Activated T-helper 9 cell treated with anti-CD3 and anti-CD28 coated beads, Interleukin-2, amount 50 U/mL, for 16 hours (primary cell): ENCODE measurements around the gene CUL4A.

Experiments used
- DNase-seq: peaks from one replicate; pipeline ENCODE4 v3.0.0-alpha.2; 2020; ENCODE audit warnings: low read depth

Gene CUL4A

DNA sequence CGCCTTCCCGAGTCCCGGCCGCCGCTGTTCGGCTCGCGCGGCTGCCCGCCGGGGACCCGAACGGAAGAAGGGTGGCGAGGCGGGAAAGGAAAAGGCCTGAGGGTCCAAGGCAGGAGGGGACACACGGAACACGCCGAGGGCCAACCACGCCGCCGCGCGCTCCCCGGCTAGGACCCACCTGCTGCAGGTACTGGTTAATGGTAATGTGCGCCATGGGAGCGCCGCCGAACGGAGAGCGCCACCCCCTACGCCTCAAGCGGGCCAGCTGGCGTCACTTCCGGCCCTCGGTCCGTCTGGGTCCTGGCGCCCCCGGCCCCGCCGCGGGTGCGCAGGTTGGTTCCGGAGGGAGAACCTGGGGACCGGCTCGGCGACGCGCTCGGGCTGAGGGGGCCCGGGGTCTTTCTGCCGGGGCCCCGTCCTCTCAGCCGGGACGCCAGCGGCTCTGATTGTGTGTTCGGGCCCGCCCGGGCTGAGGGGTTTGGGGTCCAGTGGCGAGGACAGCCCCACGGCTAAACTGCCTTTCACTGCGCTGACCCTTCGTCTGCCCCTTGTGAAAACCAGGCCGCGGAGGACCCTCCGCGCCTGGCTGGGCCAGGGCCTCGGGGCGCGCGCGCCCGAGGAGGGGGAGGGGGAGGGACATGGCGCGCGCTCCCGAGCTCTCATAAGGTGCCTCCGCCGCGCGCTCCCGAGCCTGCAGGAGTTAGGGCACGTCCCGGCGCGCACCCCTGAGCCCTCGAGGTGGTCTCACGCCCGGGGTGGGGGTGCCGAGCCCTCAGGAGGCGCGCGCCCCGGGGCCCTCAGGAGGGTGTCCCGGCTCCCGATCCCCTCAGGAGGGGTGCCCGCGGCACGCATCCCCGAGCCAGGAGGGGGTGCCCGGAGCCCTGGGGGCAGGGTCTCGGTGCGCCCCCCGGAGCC lies 735 bp upstream of the CUL4A start, which contains the start of gene PCID2:
Gene PCID2, minus strand, starts transcription at position 249 of the 915 bp plus-strand sequence. Its CDS starts 35 bp downstream, at position 214.
- DNase-seq: peak; percentile 87

DNA sequence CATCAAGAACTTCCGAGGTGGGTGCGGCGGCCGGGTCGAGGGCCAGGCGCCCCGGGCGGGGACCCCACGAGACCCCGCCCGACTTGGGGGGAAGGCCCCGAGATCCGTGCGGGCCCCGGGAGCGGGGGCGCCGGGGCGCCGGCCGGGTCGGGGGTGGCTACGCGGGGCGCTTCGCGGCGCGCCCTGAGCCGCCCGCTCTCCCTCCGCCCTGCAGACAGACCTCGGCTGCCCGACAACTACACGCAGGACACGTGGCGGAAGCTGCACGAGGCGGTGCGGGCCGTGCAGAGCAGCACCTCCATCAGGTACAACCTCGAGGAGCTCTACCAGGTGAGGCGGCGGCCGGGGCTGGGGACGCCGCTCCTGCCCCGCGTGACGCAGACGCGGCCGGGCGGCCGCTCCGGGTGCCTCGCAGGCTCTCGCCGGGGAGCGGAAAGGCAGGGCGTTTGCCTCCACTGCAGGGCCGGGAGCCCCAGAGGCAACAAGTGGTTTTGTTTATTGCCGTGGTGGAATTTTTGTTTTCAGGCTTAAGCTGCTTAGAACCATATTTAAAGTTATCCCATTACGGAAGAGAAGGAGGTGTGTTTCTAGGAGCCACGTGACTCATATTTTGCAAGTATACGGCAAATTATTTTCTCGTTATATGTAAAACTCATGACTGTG lies 477 bp downstream of the CUL4A start:
- DNase-seq: peak; percentile 62

DNA sequence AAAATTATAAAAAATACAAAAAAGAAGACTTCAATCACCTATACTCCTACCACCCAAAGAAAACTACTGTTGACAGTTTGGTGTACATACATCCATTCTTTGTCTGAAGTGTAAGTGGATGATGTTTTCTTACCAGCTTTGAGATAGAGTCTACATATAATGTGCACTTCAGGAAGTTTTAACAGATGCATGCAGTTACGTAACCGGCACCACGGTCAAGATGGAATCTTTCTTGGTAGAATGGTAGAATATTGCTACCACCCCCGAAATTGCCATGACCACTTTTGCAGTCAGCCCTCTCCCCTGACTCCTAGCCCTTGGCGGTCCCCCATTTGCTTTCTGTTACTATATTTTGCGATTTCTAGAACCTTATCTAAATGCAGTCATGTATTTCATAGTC lies 1.4 kb downstream of the CUL4A start:
- no peak for DNase-seq

DNA sequence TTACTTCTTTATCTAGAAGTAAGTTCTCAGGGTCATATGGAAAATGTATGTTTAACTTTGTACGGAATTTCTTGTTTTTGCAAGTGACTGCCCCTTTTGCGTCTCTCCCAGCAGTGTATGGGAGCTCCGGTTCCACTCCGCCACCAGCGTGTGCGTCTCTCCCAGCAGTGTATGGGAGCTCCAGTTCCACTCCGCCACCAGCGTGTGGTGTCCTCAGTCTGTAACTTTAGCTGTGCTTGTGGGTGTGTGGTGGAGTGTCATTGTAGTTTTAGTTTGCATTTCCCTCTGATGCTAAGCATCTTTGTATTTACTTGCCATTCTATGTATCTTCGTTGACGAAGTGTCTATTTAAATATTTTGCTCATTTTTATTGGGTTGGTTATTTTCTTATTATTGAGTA lies 2.4 kb downstream of the CUL4A start:
- DNase-seq: no peak

DNA sequence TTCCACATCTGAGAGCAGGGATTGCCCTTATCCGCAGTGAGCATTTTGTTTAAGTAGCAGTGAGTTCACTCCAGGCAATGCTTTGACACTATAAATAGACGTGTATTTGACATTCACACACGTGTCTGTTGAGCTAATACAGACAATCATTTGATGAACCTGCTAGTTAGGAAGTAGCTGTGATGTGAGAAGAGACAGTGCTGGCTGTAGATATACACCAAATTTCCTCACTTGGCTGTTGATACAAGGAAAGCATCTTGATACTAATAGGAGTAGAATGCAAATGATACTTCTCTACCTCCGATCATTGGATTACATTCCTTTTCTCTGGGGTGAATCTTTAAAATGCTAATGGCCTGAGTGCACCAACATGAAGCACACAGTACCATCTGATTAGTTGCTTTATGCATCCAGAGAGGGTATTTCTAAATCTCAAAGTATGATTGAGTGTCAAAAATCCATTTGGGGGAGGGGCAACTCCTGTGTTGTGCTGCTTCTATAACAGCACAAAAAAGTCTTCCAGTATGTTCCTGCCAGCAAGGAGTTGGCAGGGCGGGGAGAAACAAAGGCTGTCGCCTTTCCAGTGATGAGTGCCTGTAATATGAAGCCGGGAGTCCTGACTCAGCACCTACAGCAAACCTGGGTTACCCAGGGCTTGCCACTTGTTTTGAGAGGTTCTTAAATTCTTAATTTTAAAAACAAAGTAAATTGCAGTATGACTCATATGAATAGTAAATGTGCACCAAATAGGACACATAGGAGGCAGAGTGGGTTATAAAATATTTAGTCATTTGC lies 7.0 kb downstream of the CUL4A start:
- DNase-seq: no peak

DNA sequence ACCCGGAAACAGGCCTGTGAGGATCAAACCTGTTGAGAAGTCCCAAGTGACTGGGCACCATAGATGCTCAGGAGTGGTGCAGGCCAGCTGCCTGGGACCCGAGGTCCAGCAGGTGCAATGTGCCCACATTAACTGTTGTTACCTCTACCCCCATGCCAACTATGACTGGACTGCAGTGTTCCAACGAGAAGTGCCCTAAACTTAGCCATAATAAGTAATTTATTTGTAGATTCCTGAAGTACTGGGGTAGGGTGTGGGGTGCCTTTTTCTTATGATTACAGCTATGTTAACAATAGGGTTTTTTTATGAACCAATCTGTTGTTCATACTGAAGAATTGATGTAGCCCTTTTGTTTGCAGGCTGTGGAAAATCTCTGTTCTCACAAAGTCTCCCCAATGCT lies 9.2 kb downstream of the CUL4A start:
- DNase-seq: no peak

DNA sequence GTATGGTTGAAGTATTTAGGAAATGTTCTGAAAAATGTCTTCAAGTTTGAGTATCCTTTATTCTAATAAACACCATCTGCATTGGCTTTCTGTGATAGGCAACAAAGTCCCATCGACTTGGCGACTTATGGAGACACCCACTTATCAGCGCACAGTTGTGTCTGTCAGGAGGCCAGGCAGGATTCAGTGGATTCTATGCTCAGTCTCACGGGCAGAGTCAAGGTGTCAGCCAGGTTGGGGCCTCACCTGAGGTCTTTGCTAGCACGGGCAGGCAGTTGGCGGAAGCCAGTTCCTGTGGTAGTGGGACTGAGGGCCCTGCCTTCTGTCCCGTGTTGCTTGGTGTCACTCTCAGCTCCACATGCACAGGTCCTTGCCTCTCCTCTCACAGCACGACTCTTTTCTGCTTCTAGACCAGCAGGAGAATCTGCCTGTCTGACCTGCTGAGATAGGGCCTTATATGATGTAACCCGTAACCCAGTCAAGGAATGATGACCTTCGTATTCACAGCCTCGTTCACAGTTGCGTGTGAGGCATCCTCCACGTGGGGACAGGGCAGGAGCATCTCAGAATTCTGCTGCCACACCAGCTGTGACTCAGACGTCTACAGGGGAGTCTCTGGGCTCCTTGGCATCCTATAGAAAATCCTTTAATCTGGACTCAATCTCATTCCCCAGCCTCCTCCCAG lies 10.0 kb downstream of the CUL4A start:
- no peak for DNase-seq

DNA sequence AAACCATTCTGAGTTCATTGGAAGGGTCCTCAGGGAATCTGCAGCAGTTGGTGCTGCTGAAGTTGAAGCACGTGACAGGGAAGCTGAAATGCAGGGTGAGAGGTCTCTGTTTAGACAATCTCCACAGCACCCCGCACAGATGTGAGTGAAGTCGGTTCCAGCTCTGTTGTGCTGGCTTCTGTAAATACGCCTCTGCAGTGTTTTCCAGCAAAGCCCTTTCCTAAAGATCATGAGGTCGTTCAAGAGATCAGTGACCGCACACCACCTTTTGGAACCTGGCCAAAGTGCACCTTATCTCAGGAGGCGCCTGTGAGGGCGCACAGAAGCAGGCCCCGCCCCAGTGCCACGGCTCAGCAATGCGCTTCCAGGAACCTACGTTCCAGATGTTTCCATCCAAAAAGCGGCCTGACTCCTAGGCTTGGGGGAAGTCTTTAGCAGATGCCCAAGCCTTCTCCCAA lies 10.8 kb downstream of the CUL4A start:
- DNase-seq: no peak

DNA sequence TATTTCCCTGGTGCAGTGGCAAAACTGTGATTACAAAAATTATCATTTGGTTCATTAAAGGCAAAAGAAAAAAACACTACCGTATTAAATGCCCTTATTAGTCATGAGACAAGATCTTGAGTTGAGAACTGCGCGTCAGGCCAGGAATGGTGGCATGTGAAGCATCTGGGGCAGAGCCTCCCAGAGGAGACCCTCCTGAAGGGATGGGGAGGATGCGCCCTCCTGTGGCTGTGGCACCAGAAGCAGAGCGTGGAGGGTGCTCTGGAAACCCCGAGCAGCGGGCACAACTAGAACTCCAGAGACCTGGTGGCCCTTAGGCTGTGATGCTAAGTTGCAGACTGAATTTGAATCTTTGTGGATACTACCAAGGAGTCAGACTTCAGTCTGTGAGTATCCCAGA lies 11.5 kb downstream of the CUL4A start:
- DNase-seq: no peak

DNA sequence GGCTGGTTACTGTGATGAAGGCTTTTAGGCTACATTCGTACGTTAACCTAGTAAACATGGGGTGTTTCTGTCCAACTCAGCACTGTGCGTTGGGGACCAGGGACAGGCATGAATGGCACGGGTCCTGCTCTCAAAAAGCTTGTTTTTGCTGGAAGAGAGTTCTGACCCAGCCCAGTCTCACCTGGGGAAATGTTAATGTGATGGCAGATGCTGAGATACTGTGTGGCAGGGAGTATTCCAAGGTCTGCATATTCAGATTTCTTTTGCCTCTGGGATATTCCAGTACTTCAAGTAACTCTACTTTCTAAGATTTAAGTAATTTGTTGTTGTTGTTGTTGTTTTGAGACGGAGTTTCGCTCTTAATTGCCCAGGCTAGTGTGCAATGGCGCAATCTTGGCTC lies 13.7 kb downstream of the CUL4A start:
- DNase-seq: no peak

DNA sequence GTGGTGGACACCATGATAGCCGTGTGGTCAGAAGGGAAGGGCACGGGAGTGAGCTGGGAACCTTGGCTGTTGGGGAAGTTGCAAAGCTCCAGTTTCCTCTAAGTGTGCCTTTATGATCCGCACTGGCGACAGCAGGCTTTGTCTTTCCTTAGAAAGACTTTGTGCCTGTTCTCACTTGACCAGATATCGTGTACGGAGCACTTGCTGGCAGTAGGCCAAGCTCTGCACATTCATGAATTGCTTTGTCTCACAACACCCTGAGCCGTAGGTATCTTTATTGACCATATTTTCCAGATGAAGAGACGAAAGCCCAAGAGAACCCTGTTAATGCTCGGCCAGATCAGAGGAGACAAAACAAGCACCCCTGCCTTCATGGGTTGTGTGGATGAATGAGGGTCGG lies 15.1 kb downstream of the CUL4A start:
- no peak for DNase-seq

DNA sequence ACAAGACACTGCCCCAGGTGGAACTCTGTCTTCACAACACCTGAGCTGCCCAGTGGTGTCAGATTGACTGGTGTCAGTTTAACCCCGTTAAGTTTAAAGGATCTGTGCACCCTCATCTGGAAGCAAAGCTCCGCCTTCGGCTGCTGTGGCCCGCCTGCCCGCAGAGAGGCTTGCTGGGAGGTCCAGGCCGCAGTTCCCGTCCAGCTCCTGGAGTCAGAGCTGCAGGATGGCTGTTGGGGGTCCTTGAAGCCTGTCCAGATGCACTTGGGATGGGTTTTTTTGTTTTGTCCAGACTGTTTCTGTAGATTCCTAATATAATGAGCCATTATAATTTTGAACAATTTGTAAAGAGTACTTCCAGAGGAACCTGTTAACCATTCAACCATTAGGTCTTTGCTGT lies 16.1 kb downstream of the CUL4A start:
- no peak for DNase-seq

DNA sequence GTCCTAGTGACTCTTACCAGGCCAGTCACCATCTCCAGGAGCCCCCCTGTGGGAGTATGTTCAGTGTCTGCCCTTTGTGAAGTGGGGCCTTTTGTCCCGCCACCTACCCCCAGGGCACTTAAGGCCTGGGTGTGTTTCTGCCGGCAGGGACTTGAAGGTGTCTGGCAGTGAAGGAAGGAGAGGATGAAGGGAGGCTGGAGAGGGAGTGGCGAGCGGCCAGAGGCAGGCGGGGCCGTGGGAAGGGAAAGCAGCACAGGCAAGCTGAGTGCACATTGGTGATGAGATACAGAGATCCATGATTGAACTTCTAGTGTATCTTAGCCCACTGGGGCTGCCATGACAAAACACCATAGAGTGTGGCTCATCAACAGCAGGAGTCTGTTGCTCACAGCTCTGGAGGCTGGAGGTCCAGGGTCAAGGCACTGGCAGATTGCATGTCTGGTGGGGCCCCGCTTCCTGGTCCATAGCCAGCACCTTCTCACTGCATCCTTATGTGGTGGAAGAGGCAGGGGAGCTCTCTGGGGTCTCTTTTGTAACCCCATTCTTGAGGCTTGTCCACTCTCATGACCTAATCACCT lies 17.5 kb downstream of the CUL4A start:
- no peak for DNase-seq

DNA sequence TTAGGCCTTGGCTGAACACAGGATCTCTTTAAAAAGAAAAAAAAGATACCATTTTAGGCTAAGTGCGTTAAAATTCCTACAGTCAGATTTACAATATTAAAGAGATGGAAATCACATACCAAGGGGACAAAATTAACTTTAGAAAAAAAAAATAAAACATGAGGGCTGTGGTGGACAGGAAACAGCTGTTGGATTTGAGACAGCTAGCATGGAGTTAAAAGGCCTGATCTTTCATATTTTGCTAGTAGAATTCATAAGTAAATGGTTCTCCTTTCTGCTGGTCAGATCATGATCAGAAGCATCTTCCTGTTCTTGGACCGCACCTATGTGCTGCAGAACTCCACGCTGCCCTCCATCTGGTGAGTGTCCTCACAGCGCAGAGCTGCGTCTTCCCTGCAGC lies 19.7 kb downstream of the CUL4A start:
- DNase-seq: no peak

DNA sequence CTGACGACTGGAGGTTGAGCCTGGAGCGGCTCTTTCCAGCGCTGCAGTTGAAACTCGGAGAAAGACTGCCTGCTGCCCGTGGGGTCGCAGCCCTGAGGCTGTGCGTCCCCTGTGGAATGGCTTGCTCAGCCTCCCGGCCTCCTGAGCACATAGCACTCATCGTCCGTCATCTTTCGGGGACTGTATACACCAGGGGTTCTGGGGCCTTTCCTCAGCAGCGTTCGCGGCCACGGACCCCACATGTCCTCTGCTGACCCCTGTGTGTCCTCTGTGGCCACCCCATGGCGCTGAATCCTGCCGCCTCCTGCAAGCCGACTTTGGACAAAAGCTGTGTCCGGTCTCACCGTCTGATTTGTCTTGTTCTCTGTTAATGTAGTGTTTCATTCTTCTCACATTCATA lies 20.4 kb downstream of the CUL4A start:
- DNase-seq: no peak

DNA sequence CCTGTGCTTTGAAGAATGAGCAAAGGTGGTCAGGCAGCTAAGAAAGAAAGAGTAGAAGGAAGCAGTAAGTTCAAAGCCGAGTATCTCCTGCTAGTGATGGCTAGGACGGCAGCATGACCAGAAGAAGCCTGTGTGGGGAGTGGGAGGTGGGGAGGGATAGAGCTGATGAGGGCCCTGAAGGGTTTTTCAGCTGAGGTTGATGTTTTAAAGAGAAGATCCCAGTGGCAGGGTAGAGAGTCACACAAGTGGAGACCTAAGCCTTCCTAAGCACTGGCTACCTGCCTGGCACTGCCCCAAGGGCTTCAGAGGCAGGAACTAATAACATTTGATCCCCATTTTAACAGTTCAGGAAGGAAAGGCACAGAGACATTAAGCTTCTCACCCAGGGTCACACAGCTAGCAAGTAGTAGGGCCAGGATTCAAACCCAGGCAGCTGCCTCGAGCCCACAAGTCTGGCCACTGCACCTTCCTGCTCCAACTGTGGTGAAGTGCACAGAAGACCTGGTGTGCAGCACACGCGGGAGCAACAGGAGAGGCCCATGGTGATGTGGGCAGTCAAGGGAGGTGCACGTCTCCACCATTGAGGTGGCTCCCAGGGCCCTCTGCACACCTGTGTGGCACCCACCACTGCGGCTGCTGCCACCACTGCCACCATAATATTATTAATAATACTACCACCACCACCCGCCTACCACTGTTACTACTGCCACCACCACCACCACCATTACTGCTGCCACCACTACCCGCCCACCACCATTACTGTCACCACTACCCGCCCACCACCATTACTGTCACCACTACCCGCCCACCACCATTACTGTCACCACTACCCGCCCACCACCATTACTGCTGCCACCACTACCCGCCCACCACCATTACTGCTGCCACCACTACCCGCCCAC lies 22.1 kb downstream of the CUL4A start:
- no peak for DNase-seq

DNA sequence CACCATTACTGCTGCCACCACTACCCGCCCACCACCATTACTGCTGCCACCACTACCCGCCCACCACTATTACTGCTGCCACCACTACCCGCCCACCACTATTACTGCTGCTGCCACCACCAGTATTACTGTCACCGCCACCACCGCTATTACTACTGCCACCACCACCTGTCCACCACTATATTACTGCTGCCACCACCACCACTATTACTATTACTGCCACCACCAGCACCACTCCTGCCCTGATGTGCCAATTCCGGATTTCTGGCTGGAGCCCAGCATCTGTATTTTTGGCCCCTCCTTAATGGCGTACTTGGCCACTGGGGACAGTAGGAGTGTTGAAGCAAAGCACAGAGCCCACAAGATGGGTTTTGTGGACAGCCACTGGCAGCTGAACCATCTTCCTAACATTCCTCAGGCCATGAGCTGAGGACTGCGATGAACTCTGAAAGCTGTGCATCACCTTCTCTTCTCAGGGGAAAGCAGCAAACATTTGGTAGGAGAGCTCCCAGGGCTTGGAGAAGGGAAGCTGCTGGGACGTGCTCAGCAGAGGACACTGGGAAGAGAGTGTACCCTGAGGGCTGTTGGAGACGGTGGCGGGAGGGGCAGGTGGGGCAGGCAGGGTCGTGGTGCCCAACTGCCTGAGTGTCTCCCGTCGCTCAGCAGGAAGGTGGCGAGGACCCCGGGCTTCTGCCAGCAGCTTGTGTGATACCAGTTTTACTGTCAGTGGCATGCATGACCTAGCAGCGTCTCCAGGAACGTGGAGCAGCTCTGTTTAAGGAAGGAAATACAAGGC lies 23.0 kb downstream of the CUL4A start:
- DNase-seq: no peak

DNA sequence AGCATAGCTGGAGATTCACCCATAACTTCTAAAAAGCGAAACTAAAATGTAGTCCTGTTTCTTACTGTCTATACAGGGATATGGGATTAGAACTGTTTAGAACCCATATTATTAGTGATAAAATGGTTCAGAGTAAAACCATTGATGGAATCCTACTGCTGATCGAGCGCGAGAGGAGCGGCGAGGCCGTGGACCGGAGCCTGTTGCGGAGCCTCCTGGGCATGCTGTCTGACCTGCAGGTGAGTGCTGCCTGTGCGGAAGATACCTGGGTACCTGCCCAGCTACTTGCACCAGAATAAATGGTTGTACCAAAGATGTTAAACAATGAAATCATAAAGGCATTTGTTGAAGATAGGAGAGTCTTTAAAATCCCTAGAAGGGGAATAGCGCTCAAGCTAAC lies 23.7 kb downstream of the CUL4A start:
- DNase-seq: no peak

DNA sequence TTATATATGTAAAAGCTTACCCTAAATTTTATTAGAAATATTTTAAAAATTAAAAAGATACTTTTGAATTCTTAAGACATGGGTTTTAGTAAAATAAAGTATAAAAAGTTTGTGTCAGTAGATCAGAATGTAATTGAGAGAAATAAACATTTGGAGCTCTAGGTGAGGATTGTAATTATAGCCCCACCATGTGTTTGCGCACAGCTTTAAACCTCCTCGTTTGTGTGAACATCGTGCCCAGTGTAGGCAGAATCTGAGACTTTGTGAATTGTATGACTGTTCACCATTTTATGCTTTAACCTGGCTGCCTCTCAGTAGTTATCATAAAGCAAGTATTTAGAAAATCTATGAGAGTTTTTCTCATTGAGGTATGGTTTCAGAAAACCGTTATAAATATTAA lies 29.1 kb downstream of the CUL4A start:
- DNase-seq: no peak

DNA sequence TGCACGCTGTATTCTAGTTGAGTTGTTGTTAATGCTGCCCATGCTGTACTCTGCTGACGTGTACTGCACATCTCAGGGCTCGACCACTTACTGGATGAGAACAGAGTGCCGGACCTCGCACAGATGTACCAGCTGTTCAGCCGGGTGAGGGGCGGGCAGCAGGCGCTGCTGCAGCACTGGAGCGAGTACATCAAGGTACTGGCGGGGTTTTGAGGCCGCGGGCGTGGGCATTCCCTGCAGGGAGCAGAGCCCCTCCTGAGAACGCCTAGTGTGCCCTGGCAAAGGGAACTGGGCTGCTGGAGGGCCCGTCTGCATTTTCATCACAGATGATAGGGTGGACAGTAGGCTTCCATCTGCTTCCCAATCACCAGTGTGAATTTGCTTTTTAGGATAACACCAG lies 29.9 kb downstream of the CUL4A start:
- DNase-seq: no peak
